K562 (cell line): ENCODE measurements around the gene TBX1. TPM values are rescaled to one million over a fixed set of nuclear protein-coding genes. Genes with fewer than 3 reads are reported as not detected.

ENCODE experiments used
- AFF4 ChIP-seq: sonication (generic); formaldehyde crosslinking; IDR thresholded peaks from 2 replicates; pipeline ENCODE4 v1.8.0; 2023; ENCODE audit warnings: mild to moderate bottlenecking, missing genetic modification reagents
- HDGF ChIP-seq: fragments of 450-650 bp; IDR thresholded peaks from 2 replicates; pipeline ENCODE4 v1.6.1; 2016
- HNRNPL ChIP-seq: fragments of 200-400 bp; formaldehyde crosslinking; IDR thresholded peaks from 2 replicates; pipeline ENCODE4 v1.6.1; 2017; ENCODE audit warnings: low read depth, mild to moderate bottlenecking, low read length
- PCBP1 ChIP-seq: fragments of 200-400 bp; formaldehyde crosslinking; IDR thresholded peaks from 2 replicates; pipeline ENCODE4 v1.6.1; 2018; ENCODE audit warnings: mild to moderate bottlenecking, low read depth, low read length; ENCODE audit not compliant: poor library complexity, severe bottlenecking
- PHF21A ChIP-seq: fragments of 450-650 bp; IDR thresholded peaks from 2 replicates; pipeline ENCODE4 v1.6.1; 2017; ENCODE audit warnings: low read depth, borderline replicate concordance
- PTTG1 ChIP-seq: fragments of 450-650 bp; IDR thresholded peaks from 2 replicates; pipeline ENCODE4 v1.6.1; 2016; ENCODE audit warnings: low read depth, mild to moderate bottlenecking, missing genetic modification characterization, missing compliant biosample characterization
- RB1 ChIP-seq: fragments of 450-650 bp; IDR thresholded peaks from 2 replicates; pipeline ENCODE4 v1.6.1; 2017; ENCODE audit warnings: low read depth, mild to moderate bottlenecking
- RNF2 ChIP-seq: sonication (generic); IDR thresholded peaks from 2 replicates; pipeline ENCODE4 v1.6.1; 2016
- ZNF134 ChIP-seq: fragments of 250-450 bp; sonication (Bioruptor Pico); conservative IDR thresholded peaks from 2 replicates; pipeline ENCODE4 v1.4.0; 2020
- ZNF384 ChIP-seq: IDR thresholded peaks from 2 replicates; pipeline ENCODE4 v1.6.1; 2012; ENCODE audit warnings: low read depth, low read length, improper control_type of control experiment
- ZNF589 ChIP-seq: fragments of 200-800 bp; sonication (Bioruptor generic); IDR thresholded peaks from 2 replicates; pipeline ENCODE4 v1.6.1; 2016; ENCODE audit warnings: low read depth, missing genetic modification characterization, missing compliant biosample characterization
- polyA plus RNA-seq, 8 experiments: library from polyadenylated mRNA; depleted of rRNA in 4 of 8; stranded (reverse) in 5 of 8; unstranded in 3 of 8; fragments of >200 nt; fragmentation: Nextera tagmentation in 2 of 8; fragmentation: Illumina TruSeq in 1 of 8; extraction: Ambion mirVana in 2 of 8; extraction: Trizol in 1 of 8; gene quantifications; 2 replicates each; pipeline versions ENCODE4 v1.2.1 to v1.2.3, GENCODE V29; 2011 to 2014; ENCODE audit warnings: inconsistent platforms in 1 of 8, missing spikeins in 1 of 8
- total RNA-seq, 7 experiments: library from RNA; depleted of rRNA in 6 of 7; stranded (reverse); fragments of >200 nt in 6 of 7; fragmentation: Illumina TruSeq in 2 of 7; extraction: Trizol in 2 of 7; gene quantifications; 2 replicates each; pipeline versions ENCODE4 v1.2.1 to v1.2.3, GENCODE V29; 2011 to 2021; ENCODE audit warnings: low replicate concordance in 1 of 7
- TF ChIP-seq, protein P1 (sequence below): fragments of 250-450 bp; sonication (Bioruptor Pico); IDR thresholded peaks from 2 replicates; pipeline ENCODE4 v1.4.0; 2020; ENCODE audit warnings: mild to moderate bottlenecking, moderate library complexity, borderline replicate concordance
- TF ChIP-seq, protein P2 (sequence below), 2 experiments: fragments of 450-650 bp in 1 of 2; sonication (generic) in 1 of 2; formaldehyde crosslinking in 1 of 2; IDR thresholded peaks; 2 replicates each; pipeline versions ENCODE4 v1.7.1 to v1.9.0; 2016 to 2022; ENCODE audit warnings: inconsistent platforms in 1 of 2, mild to moderate bottlenecking in 1 of 2, missing genetic modification reagents in 1 of 2

The TBX1 gene
- total and polyA plus RNA-seq, 9 of the 15 experiments (the other 6 are each of a cell fraction or from before 2014, with no cell fraction given), result 0.07 to 35.0 (median 3.9) TPM

DNA sequence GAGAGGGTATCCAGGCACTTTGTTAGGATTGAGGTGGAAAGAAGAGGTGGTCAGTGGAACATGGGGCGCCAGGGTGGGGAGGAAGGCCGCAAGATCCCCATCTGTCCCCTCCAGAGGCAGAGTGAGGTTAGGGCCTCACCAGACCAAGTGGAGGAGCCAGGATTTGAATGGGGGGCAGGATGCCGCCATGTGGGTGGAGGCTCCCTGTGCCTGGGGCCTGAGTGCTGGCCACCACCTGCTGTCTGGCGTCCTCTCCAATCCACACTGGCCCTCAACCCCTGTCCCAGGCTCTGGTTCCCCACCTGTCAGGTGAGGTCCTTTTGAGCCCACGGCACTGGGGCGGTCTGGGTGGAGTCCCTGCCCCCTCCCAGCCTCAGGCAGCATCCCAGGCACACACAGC, 17.5 kb upstream of the TBX1 start (continued):
- TF ChIP-seq, protein P1, sequence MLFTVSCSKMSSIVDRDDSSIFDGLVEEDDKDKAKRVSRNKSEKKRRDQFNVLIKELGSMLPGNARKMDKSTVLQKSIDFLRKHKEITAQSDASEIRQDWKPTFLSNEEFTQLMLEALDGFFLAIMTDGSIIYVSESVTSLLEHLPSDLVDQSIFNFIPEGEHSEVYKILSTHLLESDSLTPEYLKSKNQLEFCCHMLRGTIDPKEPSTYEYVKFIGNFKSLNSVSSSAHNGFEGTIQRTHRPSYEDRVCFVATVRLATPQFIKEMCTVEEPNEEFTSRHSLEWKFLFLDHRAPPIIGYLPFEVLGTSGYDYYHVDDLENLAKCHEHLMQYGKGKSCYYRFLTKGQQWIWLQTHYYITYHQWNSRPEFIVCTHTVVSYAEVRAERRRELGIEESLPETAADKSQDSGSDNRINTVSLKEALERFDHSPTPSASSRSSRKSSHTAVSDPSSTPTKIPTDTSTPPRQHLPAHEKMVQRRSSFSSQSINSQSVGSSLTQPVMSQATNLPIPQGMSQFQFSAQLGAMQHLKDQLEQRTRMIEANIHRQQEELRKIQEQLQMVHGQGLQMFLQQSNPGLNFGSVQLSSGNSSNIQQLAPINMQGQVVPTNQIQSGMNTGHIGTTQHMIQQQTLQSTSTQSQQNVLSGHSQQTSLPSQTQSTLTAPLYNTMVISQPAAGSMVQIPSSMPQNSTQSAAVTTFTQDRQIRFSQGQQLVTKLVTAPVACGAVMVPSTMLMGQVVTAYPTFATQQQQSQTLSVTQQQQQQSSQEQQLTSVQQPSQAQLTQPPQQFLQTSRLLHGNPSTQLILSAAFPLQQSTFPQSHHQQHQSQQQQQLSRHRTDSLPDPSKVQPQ (CRISPR knock-in tag), result no peak
- TF ChIP-seq AFF4 (CRISPR knock-in tag) (no peak), PCBP1 (no peak), ZNF134 (CRISPR knock-in tag) (no peak), RB1 (0 out of 2 replicates have a peak, but pooled peaks have one; percentile 21), ZNF384 (no peak), HDGF (no peak), ZNF589 (no peak), HNRNPL (no peak), RNF2 (no peak), PHF21A (no peak), PTTG1 (tag) (no peak)
- TF ChIP-seq, protein P2, sequence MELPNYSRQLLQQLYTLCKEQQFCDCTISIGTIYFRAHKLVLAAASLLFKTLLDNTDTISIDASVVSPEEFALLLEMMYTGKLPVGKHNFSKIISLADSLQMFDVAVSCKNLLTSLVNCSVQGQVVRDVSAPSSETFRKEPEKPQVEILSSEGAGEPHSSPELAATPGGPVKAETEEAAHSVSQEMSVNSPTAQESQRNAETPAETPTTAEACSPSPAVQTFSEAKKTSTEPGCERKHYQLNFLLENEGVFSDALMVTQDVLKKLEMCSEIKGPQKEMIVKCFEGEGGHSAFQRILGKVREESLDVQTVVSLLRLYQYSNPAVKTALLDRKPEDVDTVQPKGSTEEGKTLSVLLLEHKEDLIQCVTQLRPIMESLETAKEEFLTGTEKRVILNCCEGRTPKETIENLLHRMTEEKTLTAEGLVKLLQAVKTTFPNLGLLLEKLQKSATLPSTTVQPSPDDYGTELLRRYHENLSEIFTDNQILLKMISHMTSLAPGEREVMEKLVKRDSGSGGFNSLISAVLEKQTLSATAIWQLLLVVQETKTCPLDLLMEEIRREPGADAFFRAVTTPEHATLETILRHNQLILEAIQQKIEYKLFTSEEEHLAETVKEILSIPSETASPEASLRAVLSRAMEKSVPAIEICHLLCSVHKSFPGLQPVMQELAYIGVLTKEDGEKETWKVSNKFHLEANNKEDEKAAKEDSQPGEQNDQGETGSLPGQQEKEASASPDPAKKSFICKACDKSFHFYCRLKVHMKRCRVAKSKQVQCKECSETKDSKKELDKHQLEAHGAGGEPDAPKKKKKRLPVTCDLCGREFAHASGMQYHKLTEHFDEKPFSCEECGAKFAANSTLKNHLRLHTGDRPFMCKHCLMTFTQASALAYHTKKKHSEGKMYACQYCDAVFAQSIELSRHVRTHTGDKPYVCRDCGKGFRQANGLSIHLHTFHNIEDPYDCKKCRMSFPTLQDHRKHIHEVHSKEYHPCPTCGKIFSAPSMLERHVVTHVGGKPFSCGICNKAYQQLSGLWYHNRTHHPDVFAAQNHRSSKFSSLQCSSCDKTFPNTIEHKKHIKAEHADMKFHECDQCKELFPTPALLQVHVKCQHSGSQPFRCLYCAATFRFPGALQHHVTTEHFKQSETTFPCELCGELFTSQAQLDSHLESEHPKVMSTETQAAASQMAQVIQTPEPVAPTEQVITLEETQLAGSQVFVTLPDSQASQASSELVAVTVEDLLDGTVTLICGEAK (IDR thresholded peaks at IDR 0.05), result no peak
- TF ChIP-seq, protein P2 (CRISPR knock-in tag; IDR thresholded peaks at IDR 0.05), result 0 out of 2 replicates have a peak, but pooled peaks have one; percentile 28
